ENCODE data around the gene ABLIM1.

- TF ChIP-seq CTCF (IDR thresholded peaks at IDR 0.05) (no peak), ZFX (IDR thresholded peaks at IDR 0.05; ENCODE audit: borderline replicate concordance) (no peak)
These were observed 273.9 kb downstream of the ABLIM1 start for GRCh38 chr10:114384181-114384580.

Measured in 22Rv1 (cell line).